Measurements from ENCODE around the gene TMEM132D. TPM values are rescaled to one million over a fixed set of nuclear protein-coding genes. Genes with fewer than 3 reads are reported as not detected.
"Not testable (repeated sequence)": the region's sequence is repeated elsewhere in the genome, so short reads cannot be mapped to it uniquely, and the experiment has no call there.

TMEM132D gene
- polyA plus RNA-seq, 3 donors from 2014 or later = 0.06 TPM; not detected in 2

DNA sequence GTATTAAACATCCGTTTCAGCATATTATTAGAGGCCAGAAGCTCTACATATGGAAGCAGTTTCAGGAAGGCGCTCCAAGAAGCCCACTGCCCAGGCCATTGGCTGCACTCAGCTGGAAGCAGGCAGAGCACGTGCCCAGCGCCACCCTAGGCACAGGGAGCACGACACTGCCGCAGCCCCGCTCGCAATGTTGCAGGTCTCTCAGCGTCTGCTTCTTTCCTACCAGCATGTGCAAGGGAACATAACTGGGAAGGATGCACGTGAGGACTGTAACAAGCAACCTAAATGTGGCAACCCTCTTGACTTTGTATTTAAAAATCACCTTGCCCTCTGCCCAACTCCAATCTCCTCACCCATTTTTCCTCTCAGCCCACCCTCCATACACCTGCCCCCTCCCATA, 3.5 kb downstream of the TMEM132D start:
- Mint-ChIP-seq H3K27ac (no peak overlapping the region), H3K9me3 (no peaks in the 10 kb centered on the region), H3K36me3 (no peaks in the 10 kb centered on the region), H3K4me3 (no peak overlapping the region), H3K27me3 (ENCODE audit: low read depth in 3 of 3) (peaks cover 7 to 8% (median 8%) of the 10 kb centered on the region in 3 donors), H3K4me1 (no peaks in the 10 kb centered on the region)
- no peak for DNase-seq

DNA sequence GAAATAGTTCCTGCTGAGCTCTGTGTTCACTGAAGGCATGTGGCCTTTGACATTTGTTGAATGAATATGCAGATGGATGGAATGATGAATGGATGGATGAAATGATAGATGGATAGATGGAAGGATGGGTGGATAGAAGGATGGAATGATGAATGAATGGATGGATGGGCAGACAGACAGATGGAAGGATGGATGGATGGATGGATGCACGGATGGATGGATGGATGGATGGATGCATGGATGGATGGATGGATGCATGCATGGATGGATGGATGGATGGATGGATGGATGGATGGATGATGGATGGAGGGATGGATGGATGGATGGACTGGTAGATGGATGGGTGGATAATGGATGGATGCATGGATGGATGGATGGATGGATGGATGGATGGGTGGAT, 4.8 kb downstream of the TMEM132D start:
- H3K9me3 Mint-ChIP-seq; H3K27me3 Mint-ChIP-seq (ENCODE audit: low read depth in 3 of 3); H3K4me1 Mint-ChIP-seq; H3K36me3 Mint-ChIP-seq; H3K4me3 Mint-ChIP-seq; H3K27ac Mint-ChIP-seq; DNase-seq: not testable (repeated sequence)

GRCh38 chr12:129893691-129894090, 10.1 kb downstream of the TMEM132D start:
- H3K4me3 Mint-ChIP-seq = no peak overlapping the region
- H3K4me1 Mint-ChIP-seq = no peaks in the 10 kb centered on the region
- no peaks in the 10 kb centered on the region for H3K9me3 Mint-ChIP-seq
- peaks cover 0 to 2% (median 2%) of the 10 kb centered on the region in 3 donors for H3K27me3 Mint-ChIP-seq (ENCODE audit: low read depth in 3 of 3)
- no peaks in the 10 kb centered on the region for H3K36me3 Mint-ChIP-seq
- no peak overlapping the region for H3K27ac Mint-ChIP-seq
- DNase-seq = no peak

GRCh38 chr12:129887101-129887500, 16.7 kb downstream of the TMEM132D start:
- H3K27me3 Mint-ChIP-seq (ENCODE audit: low read depth in 3 of 3) = peaks cover 0 to 7% (median 0%) of the 10 kb centered on the region in 3 donors
- no peak overlapping the region for H3K27ac Mint-ChIP-seq

GRCh38 chr12:129886541-129886940, 17.3 kb downstream of the TMEM132D start:
- no peak overlapping the region for H3K27ac Mint-ChIP-seq
- no peaks in the 10 kb centered on the region for H3K36me3 Mint-ChIP-seq
- H3K4me1 Mint-ChIP-seq = no peaks in the 10 kb centered on the region
- H3K4me3 Mint-ChIP-seq = no peak overlapping the region
- H3K9me3 Mint-ChIP-seq = no peaks in the 10 kb centered on the region
- peaks cover 0 to 9% (median 2%) of the 10 kb centered on the region in 3 donors for H3K27me3 Mint-ChIP-seq (ENCODE audit: low read depth in 3 of 3)
- DNase-seq = no peak

More at GRCh38 chr12:129887101-129887500, 16.7 kb downstream of the TMEM132D start:
- Mint-ChIP-seq H3K36me3 (no peaks in the 10 kb centered on the region), H3K9me3 (no peaks in the 10 kb centered on the region), H3K4me3 (no peak overlapping the region), H3K4me1 (no peaks in the 10 kb centered on the region)
- no peak for DNase-seq

GRCh38 chr12:129885287-129885686, 18.5 kb downstream of the TMEM132D start:
- Mint-ChIP-seq H3K4me1 (no peaks in the 10 kb centered on the region), H3K4me3 (no peak overlapping the region), H3K36me3 (no peaks in the 10 kb centered on the region), H3K9me3 (peaks cover 0 to 2% (median 0%) of the 10 kb centered on the region in 6 donors), H3K27ac (no peak overlapping the region), H3K27me3 (ENCODE audit: low read depth in 3 of 3) (peaks cover 0 to 8% (median 3%) of the 10 kb centered on the region in 3 donors)
- DNase-seq = no peak

GRCh38 chr12:129877411-129877810, 26.4 kb downstream of the TMEM132D start:
- DNase-seq = no peak
- Mint-ChIP-seq H3K4me1 (no peaks in the 10 kb centered on the region), H3K4me3 (no peak overlapping the region), H3K27ac (no peak overlapping the region), H3K9me3 (peaks cover 0 to 2% (median 0%) of the 10 kb centered on the region in 6 donors), H3K27me3 (ENCODE audit: low read depth in 3 of 3) (peaks cover 2 to 25% (median 5%) of the 10 kb centered on the region in 3 donors), H3K36me3 (no peaks in the 10 kb centered on the region)

DNA sequence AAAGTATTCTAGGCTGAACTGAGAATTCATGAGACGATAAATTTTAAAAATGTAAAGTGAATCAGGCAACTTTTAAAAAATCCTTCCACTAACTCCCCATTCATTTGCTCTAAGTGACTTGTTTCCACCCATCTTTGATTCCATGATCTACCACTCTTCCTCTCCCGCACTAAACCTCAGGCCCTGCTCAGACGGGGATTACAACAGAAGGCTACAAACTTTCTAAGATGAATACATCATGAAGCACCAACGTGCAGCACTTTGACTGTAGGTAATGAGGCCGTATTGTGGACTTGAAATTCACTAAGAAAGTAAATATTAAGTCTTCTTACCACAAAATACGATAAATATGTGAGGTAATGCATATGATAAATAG, 30.0 kb downstream of the TMEM132D start:
- Mint-ChIP-seq H3K27me3 (ENCODE audit: low read depth in 3 of 3) (peaks cover 0 to 12% (median 2%) of the 10 kb centered on the region in 3 donors), H3K9me3 (no peaks in the 10 kb centered on the region), H3K36me3 (no peaks in the 10 kb centered on the region), H3K4me1 (no peaks in the 10 kb centered on the region), H3K4me3 (no peak overlapping the region), H3K27ac (no peak overlapping the region)
- DNase-seq = no peak

- no peak overlapping the region for H3K27ac Mint-ChIP-seq
- no peaks in the 10 kb centered on the region for H3K36me3 Mint-ChIP-seq
- peaks cover 0 to 13% (median 2%) of the 10 kb centered on the region in 3 donors for H3K27me3 Mint-ChIP-seq (ENCODE audit: low read depth in 3 of 3)
- H3K4me3 Mint-ChIP-seq = no peak overlapping the region
- no peaks in the 10 kb centered on the region for H3K9me3 Mint-ChIP-seq
- no peaks in the 10 kb centered on the region for H3K4me1 Mint-ChIP-seq
- no peak for DNase-seq
Observed at GRCh38 chr12:129873111-129873832, 30.6 kb downstream of the TMEM132D start.

GRCh38 chr12:129871991-129872972, 31.5 kb downstream of the TMEM132D start:
- no peak overlapping the region for H3K4me3 Mint-ChIP-seq
- peaks cover 0 to 13% (median 0%) of the 10 kb centered on the region in 3 donors for H3K27me3 Mint-ChIP-seq (ENCODE audit: low read depth in 3 of 3)
- no peak overlapping the region for H3K27ac Mint-ChIP-seq
- no peaks in the 10 kb centered on the region for H3K36me3 Mint-ChIP-seq
- no peaks in the 10 kb centered on the region for H3K9me3 Mint-ChIP-seq
- H3K4me1 Mint-ChIP-seq = no peaks in the 10 kb centered on the region
- no peak for DNase-seq

DNA sequence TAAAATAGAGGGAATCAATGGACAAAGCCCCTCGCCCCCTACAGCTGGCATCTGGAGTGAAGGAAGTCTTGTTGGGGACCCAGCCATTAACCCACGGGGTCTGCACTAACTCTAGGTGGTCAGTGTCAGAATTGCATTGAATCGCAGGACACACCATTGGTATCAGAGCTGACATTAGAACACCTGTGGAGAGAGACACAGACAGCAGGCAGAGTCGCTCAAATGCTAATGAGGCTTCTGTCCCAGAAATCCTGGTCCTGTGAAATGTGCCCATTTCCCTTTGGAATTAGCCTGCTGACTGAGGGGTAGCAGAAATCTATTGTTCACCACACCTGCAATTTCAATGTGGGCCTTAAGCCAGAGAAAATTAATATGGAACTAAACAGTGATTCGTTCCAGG, 33.0 kb downstream of the TMEM132D start:
- Mint-ChIP-seq H3K4me3 (no peak overlapping the region), H3K9me3 (no peaks in the 10 kb centered on the region), H3K27ac (no peak overlapping the region), H3K36me3 (no peaks in the 10 kb centered on the region), H3K27me3 (ENCODE audit: low read depth in 3 of 3) (peaks cover 0 to 13% (median 0%) of the 10 kb centered on the region in 3 donors), H3K4me1 (no peaks in the 10 kb centered on the region)
- no peak for DNase-seq

GRCh38 chr12:129870136-129870535, 33.7 kb downstream of the TMEM132D start:
- no peak for DNase-seq
- peaks cover 0 to 9% (median 0%) of the 10 kb centered on the region in 3 donors for H3K27me3 Mint-ChIP-seq (ENCODE audit: low read depth in 3 of 3)
- H3K4me1 Mint-ChIP-seq = no peaks in the 10 kb centered on the region
- no peak overlapping the region for H3K27ac Mint-ChIP-seq
- H3K36me3 Mint-ChIP-seq = no peaks in the 10 kb centered on the region
- no peak overlapping the region for H3K4me3 Mint-ChIP-seq
- peaks cover 0 to 3% (median under 1%) of the 10 kb centered on the region in 6 donors for H3K9me3 Mint-ChIP-seq

DNA sequence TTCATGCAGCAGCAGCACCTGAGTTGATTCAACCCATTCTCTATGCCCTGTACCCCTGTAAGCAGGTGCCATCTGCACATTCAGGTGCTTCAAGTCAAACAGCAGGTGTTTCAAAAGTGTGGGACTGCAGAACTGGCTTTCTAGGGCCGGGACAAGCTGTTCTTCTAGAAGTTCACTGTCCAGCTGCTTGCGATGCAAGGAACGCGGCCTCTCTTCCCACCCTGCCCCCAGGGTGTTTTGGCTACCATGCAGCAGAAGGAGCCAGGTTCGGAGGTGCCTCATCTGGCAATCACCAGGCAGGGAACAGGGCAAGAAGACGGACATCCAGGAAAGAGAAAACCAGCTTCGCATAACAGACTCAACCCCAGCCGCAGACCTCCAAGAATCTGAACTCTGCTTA, 35.2 kb downstream of the TMEM132D start:
- Mint-ChIP-seq H3K27ac (no peak overlapping the region), H3K27me3 (ENCODE audit: low read depth in 3 of 3) (peaks cover 0 to 9% (median 0%) of the 10 kb centered on the region in 3 donors), H3K9me3 (peaks cover 0 to 5% (median 1%) of the 10 kb centered on the region in 6 donors), H3K4me1 (no peaks in the 10 kb centered on the region), H3K4me3 (no peak overlapping the region), H3K36me3 (no peaks in the 10 kb centered on the region)
- no peak for DNase-seq

- H3K4me3 Mint-ChIP-seq = no peak overlapping the region
- peaks cover 0 to 5% (median 1%) of the 10 kb centered on the region in 6 donors for H3K9me3 Mint-ChIP-seq
- no peaks in the 10 kb centered on the region for H3K4me1 Mint-ChIP-seq
- no peak overlapping the region for H3K27ac Mint-ChIP-seq
- no peak for DNase-seq
- peaks cover 0 to 3% (median 0%) of the 10 kb centered on the region in 3 donors for H3K27me3 Mint-ChIP-seq (ENCODE audit: low read depth in 3 of 3)
- no peaks in the 10 kb centered on the region for H3K36me3 Mint-ChIP-seq
Observed at GRCh38 chr12:129863938-129864337, 39.9 kb downstream of the TMEM132D start.

Data from immature natural killer cell (primary cell).